HG02970 (cell line): ENCODE results near the gene NCOA1.
"Not testable (repeated sequence)": the region's sequence is repeated elsewhere in the genome, so short reads cannot be mapped to it uniquely, and the experiment has no call there.

Experiments
- ATAC-seq: cut with Tn5 transposase; IDR thresholded peaks from one replicate; pipeline ENCODE4 v1.9.1; 2021; ENCODE audit warnings: mild to moderate bottlenecking, moderate library complexity, moderate number of reproducible peaks; ENCODE audit not compliant: unreplicated experiment, low FRiP score

Gene NCOA1

GRCh38 chr2:24473626-24474025 is 17.4 kb upstream of the NCOA1 start:
- no peak for ATAC-seq

- no peak for ATAC-seq
Observed at GRCh38 chr2:24474053-24474452, 17.0 kb upstream of the NCOA1 start.

- no peak for ATAC-seq
Observed at GRCh38 chr2:24477229-24477628, 13.8 kb upstream of the NCOA1 start.

- ATAC-seq, result no peak
Observed at GRCh38 chr2:24478243-24478642, 12.8 kb upstream of the NCOA1 start.

GRCh38 chr2:24480245-24480644 is 10.8 kb upstream of the NCOA1 start:
- no peak for ATAC-seq

GRCh38 chr2:24482251-24482971 is 8.6 kb upstream of the NCOA1 start:
- ATAC-seq, result no peak

GRCh38 chr2:24482972-24483300 is 8.1 kb upstream of the NCOA1 start:
- no peak for ATAC-seq

- not testable (repeated sequence) for ATAC-seq
Observed at GRCh38 chr2:24484677-24485076, 6.4 kb upstream of the NCOA1 start.

- no peak for ATAC-seq
Observed at GRCh38 chr2:24485197-24485596, 5.9 kb upstream of the NCOA1 start.

GRCh38 chr2:24486636-24487205 is 4.3 kb upstream of the NCOA1 start:
- no peak for ATAC-seq

- no peak for ATAC-seq
Observed at GRCh38 chr2:24489465-24490180, 1.4 kb upstream of the NCOA1 start.

GRCh38 chr2:24490181-24490689 is 819 bp upstream of the NCOA1 start:
- ATAC-seq, result no peak

- ATAC-seq, result peak; percentile 40
Observed at GRCh38 chr2:24491542-24492420, 727 bp downstream of the NCOA1 start.

GRCh38 chr2:24492421-24493279 is 1.6 kb downstream of the NCOA1 start:
- no peak for ATAC-seq

GRCh38 chr2:24493713-24494112 is 2.7 kb downstream of the NCOA1 start:
- no peak for ATAC-seq

GRCh38 chr2:24494410-24494809 is 3.4 kb downstream of the NCOA1 start:
- no peak for ATAC-seq

- no peak for ATAC-seq
Observed at GRCh38 chr2:24495451-24495850, 4.4 kb downstream of the NCOA1 start.

- ATAC-seq, result no peak
Observed at GRCh38 chr2:24496959-24497358, 5.9 kb downstream of the NCOA1 start.

GRCh38 chr2:24497685-24498084 is 6.6 kb downstream of the NCOA1 start:
- ATAC-seq, result no peak

GRCh38 chr2:24498121-24498520 is 7.1 kb downstream of the NCOA1 start:
- ATAC-seq, result no peak
